ENCODE data around the gene SLCO2A1.

Gene SLCO2A1

GRCh38 chr3:134060561-134061385 is 31.0 kb upstream of the SLCO2A1 start:
- DNase-seq, result no peak

- no peak for DNase-seq
Observed at GRCh38 chr3:134059671-134060560, 30.2 kb upstream of the SLCO2A1 start.

- no peak for DNase-seq
Observed at GRCh38 chr3:134059035-134059601, 29.4 kb upstream of the SLCO2A1 start.

GRCh38 chr3:134057654-134058110 is 28.0 kb upstream of the SLCO2A1 start:
- DNase-seq, result no peak

GRCh38 chr3:134057006-134057653 is 27.4 kb upstream of the SLCO2A1 start:
- no peak for DNase-seq

- DNase-seq, result no peak
Observed at GRCh38 chr3:134056464-134056891, 26.8 kb upstream of the SLCO2A1 start.

- DNase-seq, result no peak
Observed at GRCh38 chr3:134055661-134056060, 25.9 kb upstream of the SLCO2A1 start.

GRCh38 chr3:134054881-134055280 is 25.2 kb upstream of the SLCO2A1 start:
- no peak for DNase-seq

GRCh38 chr3:134054231-134054630 is 24.5 kb upstream of the SLCO2A1 start:
- DNase-seq, result no peak

GRCh38 chr3:134052370-134052769 is 22.6 kb upstream of the SLCO2A1 start:
- DNase-seq, result no peak

- DNase-seq, result no peak
Observed at GRCh38 chr3:134049676-134050075, 20.0 kb upstream of the SLCO2A1 start.

GRCh38 chr3:134048278-134048996 is 18.7 kb upstream of the SLCO2A1 start:
- no peak for DNase-seq

GRCh38 chr3:134044459-134044858 is 14.7 kb upstream of the SLCO2A1 start:
- no peak for DNase-seq

GRCh38 chr3:134040066-134040465 is 10.3 kb upstream of the SLCO2A1 start:
- no peak for DNase-seq

- DNase-seq, result no peak
Observed at GRCh38 chr3:134039161-134039862, 9.6 kb upstream of the SLCO2A1 start.

- no peak for DNase-seq
Observed at GRCh38 chr3:134038716-134039115, 9.0 kb upstream of the SLCO2A1 start.

- no peak for DNase-seq
Observed at GRCh38 chr3:134038071-134038491, 8.4 kb upstream of the SLCO2A1 start.

- DNase-seq, result no peak
Observed at GRCh38 chr3:134037168-134037567, 7.4 kb upstream of the SLCO2A1 start.

- no peak for DNase-seq
Observed at GRCh38 chr3:134036291-134036690, 6.6 kb upstream of the SLCO2A1 start.

- DNase-seq, result no peak
Observed at GRCh38 chr3:134035836-134036235, 6.1 kb upstream of the SLCO2A1 start.

GRCh38 chr3:134034005-134034785 is 4.5 kb upstream of the SLCO2A1 start:
- no peak for DNase-seq

All from NK-92 treated with Interleukin-12 subunit alpha and Interleukin-12 subunit beta, amount 100 ng/mL, for 24 hours (cell line).